SK-N-MC (cell line): ENCODE measurements around the gene RTN4RL1.

Source experiments
- EZH2 ChIP-seq: fragments of 200-600 bp; sonication (generic); IDR thresholded peaks from one replicate; pipeline ENCODE4 v1.6.1; 2017; ENCODE audit warnings: antibody characterized with exemption
- POLR2AphosphoS5 ChIP-seq: IDR thresholded peaks from 2 replicates; pipeline ENCODE4 v1.6.1; 2012; ENCODE audit warnings: mild to moderate bottlenecking, low read depth, low read length, borderline replicate concordance

GRCh38 chr17:2017274-2017941 lies 7.7 kb downstream of the RTN4RL1 start:
- TF ChIP-seq POLR2AphosphoS5 (no peak), EZH2 (no peak)
